Activated CD4-positive, CD25-positive, alpha-beta regulatory T cell treated with anti-CD3 and anti-CD28 coated beads, Interleukin-2, amount 50 U/mL, for 72 hours (primary cell): ENCODE results near the gene KIAA1958.
"Not testable (repeated sequence)": the region's sequence is repeated elsewhere in the genome, so short reads cannot be mapped to it uniquely, and the experiment has no call there.

Experiments
- DNase-seq: peaks from one replicate; pipeline ENCODE4 v3.0.0; 2021

The KIAA1958 gene

GRCh38 chr9:112558978-112559377 lies 72.4 kb downstream of the KIAA1958 start:
- DNase-seq, result no peak

DNA sequence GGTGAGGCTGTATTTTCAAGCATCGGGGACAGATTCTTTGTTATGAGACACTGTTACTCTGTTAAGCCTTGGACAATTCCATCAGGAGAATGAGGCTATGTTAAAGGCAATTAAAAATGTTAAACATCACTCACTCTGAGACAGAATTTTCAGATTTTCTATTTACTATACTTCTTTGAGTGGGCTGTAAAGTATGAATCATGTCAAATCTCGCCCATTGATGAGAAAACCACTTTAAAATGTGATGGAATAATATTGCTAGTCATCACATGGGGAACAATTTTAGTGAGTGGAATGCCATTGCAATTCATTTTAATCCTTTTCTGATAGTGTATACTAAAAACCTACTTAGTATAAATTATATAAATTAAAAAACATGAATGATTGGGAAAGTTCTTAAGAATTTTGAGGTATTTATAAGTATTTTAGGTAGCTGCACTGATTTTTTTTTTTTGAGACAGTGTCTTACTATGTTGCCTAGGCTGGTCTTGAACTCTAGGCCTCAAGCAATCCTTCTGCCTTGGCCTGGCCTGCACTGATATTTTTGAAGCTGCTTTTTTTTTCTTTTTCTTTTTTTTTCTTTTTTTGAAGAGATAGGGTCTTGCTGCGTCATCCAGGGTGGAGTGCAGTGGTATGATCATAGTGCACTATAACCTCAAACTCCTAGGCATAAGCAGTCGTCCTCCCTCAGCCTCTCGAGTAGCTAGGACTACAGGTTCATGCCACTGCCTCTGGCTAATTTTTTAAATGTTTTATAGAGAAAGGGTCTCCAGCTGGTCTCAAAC lies 73.2 kb downstream of the KIAA1958 start:
- DNase-seq, result no peak

DNA sequence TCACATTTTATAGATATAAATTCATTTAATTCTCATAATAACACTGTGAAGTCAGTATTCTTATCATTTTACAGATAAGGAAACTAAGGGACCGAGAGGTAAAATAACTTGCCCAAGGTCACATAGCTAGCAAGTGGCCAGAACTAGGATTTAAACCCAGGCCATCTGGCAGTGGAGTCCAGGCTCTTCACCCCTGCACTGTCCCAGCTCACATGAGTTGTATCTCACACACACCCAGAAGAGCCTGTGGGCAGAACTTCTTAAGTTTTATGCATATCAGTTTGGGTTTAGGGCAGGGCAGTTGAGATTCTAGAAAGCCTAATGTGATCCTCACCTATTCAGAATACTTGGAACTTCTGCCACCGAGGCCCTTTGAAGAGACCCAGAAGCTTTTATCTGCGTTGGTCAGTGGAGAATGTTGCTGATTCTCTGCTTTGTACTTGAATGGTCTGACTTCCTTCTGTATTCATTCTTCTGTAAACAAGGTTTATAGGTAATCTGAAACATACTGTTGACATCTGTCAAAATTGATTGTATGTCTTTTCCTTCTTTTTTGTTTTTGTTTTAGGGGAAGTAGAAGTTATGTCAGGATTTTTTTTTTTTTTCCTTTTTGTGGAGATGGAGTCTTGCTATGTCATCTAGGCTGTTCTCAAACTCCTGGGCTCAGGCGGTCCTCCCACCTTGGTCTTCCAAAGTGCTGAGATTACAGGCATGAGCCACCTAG lies 75.8 kb downstream of the KIAA1958 start:
- no peak for DNase-seq

DNA sequence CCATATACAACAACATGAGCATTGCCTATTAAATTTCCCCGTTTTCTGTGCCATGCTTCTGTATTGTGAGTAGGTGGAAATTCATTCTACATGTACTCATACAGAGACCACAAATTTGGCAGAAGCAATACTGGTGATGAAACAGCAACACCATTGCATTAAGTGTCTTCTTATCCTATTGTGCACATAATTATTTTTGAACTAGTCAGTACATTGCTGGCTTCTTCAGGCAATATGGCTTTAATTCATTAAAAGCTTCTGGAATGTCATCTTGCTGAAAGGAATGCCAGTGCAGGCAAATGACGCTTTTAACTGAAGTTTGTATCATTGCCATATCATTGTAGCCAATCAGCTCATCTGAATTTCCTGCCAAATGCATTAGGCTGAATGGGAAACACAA lies 82.6 kb downstream of the KIAA1958 start:
- DNase-seq, result no peak

GRCh38 chr9:112570671-112571167 lies 84.1 kb downstream of the KIAA1958 start:
- DNase-seq, result no peak

DNA sequence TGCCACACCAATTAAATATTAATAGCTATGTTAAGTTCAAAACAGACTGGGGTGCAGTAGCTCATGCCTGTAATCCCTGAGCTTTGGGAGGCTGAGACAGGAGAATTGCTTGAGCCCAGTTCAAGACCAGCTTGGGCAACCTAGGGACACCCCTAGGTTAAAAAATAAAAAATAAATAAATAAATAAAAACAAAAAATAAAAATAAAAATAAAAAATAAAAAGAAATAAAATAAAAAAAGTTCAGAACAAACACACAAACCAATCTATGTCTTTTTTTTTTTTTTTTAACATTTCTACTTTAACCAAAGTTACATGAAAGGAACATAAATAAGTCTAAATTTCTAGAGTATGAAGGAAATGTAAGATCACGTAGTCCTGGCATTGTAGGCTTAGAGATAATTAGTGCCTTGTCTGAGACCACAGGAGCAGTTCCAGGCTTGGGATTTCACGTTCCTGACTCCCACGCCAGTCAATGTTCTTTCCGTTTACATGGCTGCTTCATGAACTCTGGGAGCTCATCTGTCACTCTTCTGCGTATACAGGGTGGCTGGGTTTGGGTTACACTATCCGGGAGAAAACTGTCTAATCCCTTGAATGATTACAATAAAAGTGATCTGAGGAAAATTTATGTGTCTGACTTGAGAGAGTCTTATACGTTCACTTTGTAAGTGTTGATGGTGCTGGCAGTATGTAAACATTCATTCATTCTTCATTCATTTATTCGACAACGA lies 85.2 kb downstream of the KIAA1958 start:
- no peak for DNase-seq

DNA sequence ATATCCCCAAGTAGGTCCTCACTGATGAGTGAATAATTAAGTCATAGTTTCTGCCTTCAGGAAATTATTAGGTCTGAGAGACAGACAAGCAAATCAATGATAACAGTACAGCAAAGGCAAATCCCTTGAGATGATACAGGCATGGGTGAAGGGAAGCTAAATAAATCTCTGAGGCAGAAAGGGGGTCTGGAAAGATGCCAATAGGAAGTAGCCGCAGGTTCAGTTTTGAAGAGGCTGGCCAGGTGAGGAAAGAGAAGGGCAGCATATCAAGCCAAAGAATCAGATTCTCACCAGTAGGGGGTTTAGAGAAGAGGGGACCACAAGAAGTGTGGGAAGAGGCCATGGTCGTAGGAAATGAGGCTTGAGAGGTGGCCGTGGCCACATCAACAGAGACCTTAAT lies 85.8 kb downstream of the KIAA1958 start:
- DNase-seq, result no peak

GRCh38 chr9:112574008-112574407 lies 87.4 kb downstream of the KIAA1958 start:
- DNase-seq, result no peak

- DNase-seq, result no peak
Measured at GRCh38 chr9:112575107-112575506, 88.5 kb downstream of the KIAA1958 start.

- DNase-seq, result no peak
Measured at GRCh38 chr9:112581469-112582176, 95.0 kb downstream of the KIAA1958 start.

DNA sequence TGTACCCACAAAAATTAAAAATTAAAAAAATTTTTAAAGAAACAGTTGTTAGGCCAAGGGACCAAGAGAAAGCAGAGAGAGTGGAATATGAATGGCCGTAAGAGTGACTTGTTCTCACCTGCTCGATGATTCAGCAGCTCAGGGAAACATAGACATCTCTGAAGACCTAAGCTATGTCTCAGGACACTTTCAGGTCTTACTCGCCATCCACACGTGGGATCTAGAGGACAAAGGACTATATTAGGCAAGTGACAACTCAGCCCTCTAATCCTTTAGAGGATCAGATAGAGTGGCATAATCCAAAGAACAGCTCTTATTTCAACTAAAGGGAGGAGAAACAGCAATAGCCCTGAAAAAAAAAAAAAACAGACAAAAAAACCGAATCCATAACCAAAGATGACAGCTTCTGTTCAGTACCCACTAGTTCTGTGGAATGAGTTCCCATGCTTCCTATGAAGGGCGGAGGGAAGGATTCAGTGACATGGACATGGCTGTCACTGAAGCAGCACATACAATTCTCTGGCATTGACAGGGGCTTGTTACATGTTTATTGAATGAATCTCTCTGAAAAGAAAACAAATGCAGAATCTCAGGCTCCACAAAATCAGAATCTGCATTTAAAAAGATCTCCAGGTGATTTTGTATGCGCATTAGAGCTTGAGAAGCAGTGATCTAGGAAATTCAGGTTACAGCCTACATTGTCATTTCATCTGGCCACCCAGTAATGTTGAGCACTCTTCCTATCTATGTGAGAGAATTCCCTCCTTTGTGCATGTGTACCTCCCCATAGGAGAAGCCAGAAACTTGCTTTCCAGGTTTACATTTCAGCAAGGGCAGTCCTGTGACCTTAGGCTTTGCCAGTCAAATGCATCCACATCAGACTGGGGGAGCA lies 96.0 kb downstream of the KIAA1958 start:
- no peak for DNase-seq

- DNase-seq, result no peak
Measured at GRCh38 chr9:112586599-112587155, 100.0 kb downstream of the KIAA1958 start.

GRCh38 chr9:112591875-112592274 lies 105.2 kb downstream of the KIAA1958 start:
- not testable (repeated sequence) for DNase-seq

- no peak for DNase-seq
Measured at GRCh38 chr9:112599732-112600131, 113.1 kb downstream of the KIAA1958 start.

GRCh38 chr9:112601636-112602035 lies 115.0 kb downstream of the KIAA1958 start:
- DNase-seq, result no peak

- DNase-seq, result no peak
Measured at GRCh38 chr9:112604790-112605189, 118.2 kb downstream of the KIAA1958 start.

- no peak for DNase-seq
Measured at GRCh38 chr9:112605518-112605917, 118.9 kb downstream of the KIAA1958 start.

DNA sequence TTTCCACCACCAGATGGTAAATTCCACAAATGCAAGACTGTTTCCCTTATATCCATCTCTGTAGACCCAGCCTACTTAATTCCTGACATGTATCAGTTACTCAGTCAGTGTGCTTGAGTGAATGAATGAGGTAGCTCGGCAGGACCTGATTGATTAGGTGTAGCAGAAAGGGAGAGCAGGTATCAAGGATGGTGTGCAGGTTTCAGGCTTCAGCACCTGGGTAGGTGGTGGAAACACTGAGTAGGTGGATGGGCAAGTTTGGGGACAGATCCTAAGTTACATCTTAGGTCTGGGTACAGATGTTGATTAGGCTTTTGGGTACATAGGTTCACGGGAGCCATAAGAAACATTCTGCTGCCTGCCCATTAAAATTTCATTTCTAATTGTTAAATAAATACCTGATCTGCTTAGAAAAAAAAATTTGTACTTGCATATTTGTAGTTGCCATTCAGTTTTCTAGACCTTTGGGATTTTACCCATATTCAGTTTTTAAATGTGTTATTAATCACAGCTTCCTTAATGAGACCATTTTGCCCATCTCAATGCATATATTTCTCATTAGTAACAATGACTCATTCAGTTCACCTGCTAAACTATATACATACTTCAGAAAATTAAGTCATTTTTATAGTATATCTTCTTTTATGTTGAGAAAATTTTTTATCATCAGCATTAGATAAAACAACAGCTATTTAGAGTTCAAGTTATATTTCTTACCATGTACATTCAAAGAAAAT lies 119.5 kb downstream of the KIAA1958 start:
- no peak for DNase-seq

GRCh38 chr9:112608851-112609250 lies 122.2 kb downstream of the KIAA1958 start:
- no peak for DNase-seq

DNA sequence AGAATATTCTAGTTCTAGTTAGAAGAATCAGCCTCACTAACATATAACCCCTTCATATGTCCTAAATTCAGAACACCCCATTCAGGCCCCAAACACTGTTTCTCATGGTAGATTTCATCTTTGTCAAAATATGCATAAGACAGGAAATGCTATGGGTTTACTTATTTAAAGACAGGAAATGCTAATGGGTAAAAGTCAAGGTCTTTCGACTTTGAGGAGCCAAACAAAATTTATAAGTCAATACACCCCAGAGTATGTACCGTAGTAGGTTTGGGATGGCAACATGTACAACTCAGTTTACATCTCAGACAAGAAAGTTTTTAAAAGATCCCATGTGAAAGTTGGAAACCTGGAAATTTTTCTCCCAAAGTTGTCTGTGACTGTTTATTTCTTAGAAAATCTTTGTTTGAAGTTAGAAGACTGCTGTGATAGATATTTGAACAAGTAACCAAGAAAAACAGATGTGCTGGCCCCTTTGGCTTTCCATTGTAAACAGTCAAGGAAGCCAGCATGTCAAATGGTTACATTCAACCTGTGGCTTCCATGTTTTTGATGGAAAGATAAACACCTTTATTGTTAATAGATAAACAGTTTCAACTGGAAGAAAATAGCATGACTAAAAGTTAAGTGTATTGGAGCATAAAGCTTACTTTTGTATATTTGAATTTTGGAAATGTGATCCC lies 129.1 kb downstream of the KIAA1958 start:
- DNase-seq, result no peak
